ENCODE results near the gene ITPKB. TPM values are rescaled to one million over a fixed set of nuclear protein-coding genes. Genes with fewer than 3 reads are reported as not detected.
A peak's percentile ranks its signal among the peaks of the same experiment; 100 is the strongest.

ITPKB gene
- polyA plus RNA-seq, 1 experiment, result 2.8 TPM

DNA sequence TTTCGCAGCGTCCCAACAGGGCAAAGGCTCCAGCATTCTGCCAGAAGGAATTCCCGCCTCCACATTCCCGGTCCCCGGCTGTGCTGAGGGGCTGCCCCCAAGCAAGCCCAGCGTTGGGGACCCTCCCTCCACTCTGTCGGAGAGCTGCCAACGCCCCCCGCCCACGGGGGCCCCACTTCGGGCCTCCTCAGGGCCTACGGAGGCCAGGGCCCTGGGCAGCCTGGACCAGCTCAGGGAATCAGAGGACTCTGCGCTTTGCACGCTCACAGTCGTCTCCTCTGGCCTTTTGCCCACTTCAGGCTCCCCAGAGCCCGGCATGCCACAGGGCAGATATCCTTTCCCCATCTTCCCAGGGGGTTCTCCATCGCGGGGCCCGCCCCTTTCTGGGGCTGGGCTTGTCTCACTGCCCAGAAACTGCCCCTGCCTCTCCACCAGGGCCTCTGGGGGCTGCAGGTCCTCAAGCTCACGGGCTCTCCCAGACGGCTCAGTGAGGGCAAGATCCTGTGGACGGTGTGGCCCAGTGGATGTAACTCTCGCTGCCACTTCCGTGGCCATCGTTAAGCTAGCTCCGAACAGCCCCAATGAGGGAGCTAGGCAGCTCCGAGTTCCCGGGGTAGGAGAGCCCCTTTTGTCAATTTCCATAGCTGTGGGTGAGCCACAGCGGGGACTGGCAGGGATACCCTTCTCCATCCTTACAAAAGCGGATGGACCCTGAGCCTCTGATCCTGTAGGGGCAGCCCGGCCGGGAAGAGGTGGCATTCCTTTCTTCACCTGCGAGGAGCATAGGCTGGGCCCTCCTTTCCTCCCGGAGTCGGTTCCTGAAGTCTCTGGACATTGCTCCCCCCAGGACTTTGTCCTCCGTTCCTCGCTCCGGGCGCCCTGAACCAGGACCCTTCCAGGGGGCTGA lies 2.8 kb downstream of the ITPKB start:
- POLR2A ChIA-PET, result no interaction called here
- Histone ChIP-seq H3K9me3 (ENCODE audit: control insufficient read depth, insufficient read depth, low read length) (peaks cover 4% of the 10 kb centered on the region; the same call in 1 of the 2 replicates), H3K4me3 (ENCODE audit: low read depth, low read length) (peak overlapping the region; percentile 72; the same call in 1 of the 2 replicates), H3K27me3 (ENCODE audit: control insufficient read depth, insufficient read depth, low read length) (peaks cover 2% of the 10 kb centered on the region), H3K27ac (ENCODE audit: low read depth, low read length) (no peak overlapping the region)
- CTCF ChIA-PET, result no interaction called here
- TF ChIP-seq CTCF (IDR thresholded peaks at IDR 0.05; ENCODE audit: low read depth, low read length), result no peak
- DNase-seq (ENCODE audit: low read depth, low spot score), result no peak

DNA sequence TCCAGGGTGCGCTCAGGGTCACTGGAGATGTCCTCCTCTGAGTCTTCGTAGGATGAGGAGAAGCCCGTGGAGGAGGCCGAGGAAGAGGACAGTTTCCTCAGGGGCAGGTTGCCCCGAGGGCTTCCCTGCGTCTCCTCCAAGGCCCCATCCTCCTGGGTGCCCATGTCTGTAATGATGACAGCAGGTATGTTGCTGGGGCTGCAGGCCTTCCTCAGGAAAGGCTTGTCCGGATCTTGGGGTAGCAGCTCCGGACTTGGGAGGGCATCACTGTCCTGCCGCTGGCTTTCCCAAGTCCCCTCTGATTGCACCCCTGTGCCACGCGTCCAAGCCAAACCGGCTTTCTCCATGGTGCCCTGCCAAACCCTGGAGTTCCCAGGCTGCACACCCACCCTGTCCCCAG lies 3.5 kb downstream of the ITPKB start:
- no peak for DNase-seq (ENCODE audit: low read depth, low spot score)
- TF ChIP-seq CTCF (IDR thresholded peaks at IDR 0.05; ENCODE audit: low read depth, low read length), result no peak
- Histone ChIP-seq H3K27ac (ENCODE audit: low read depth, low read length) (no peak overlapping the region), H3K9me3 (ENCODE audit: control insufficient read depth, insufficient read depth, low read length) (peaks cover 4% of the 10 kb centered on the region; the same call in 1 of the 2 replicates), H3K27me3 (ENCODE audit: control insufficient read depth, insufficient read depth, low read length) (peaks cover 2% of the 10 kb centered on the region), H3K4me3 (ENCODE audit: low read depth, low read length) (no peak overlapping the region)
- CTCF ChIA-PET, result no interaction called here
- POLR2A ChIA-PET, result no interaction called here

DNA sequence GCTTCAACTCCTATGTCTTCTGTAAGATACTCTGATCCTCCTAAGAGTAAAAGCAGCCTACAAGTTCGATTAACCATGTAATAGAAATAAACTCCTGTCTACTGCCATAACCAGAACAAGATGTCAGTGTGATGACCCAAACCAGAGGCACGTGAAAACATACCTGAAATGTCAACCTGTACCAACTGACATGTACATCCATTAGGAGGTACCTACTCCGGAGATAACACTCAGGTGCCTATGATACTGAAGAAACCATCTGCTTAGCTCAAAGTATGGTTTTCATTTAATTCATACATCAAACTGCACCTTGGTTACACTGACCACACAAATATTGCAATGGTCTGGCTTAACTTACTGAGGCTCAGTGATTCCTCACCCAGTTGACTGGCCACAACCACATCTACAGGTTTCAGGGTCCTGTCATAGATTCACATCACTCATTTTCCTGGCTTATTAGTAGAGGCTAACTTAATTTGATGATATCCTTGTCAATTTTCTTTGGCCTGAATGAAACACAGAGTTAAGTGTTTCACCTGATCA lies 4.4 kb downstream of the ITPKB start:
- DNase-seq (ENCODE audit: low read depth, low spot score), result no peak
- no peak for TF ChIP-seq CTCF (IDR thresholded peaks at IDR 0.05; ENCODE audit: low read depth, low read length)
- Histone ChIP-seq H3K4me3 (ENCODE audit: low read depth, low read length) (no peak overlapping the region), H3K27ac (ENCODE audit: low read depth, low read length) (no peak overlapping the region), H3K27me3 (ENCODE audit: control insufficient read depth, insufficient read depth, low read length) (peaks cover 2% of the 10 kb centered on the region), H3K9me3 (ENCODE audit: control insufficient read depth, insufficient read depth, low read length) (peaks cover 4% of the 10 kb centered on the region; the same call in 1 of the 2 replicates)
- ChIA-PET POLR2A (no interaction called here), CTCF (interaction anchor here (0.6 kb wide), 1 partner anchor 66 kb away, joined by 6 read pairs; no protein-coding TSS in a partner anchor)

GRCh38 chr1:226733876-226734275 lies 5.2 kb downstream of the ITPKB start:
- no peak for TF ChIP-seq CTCF (IDR thresholded peaks at IDR 0.05; ENCODE audit: low read depth, low read length)
- POLR2A ChIA-PET, result no interaction called here

DNA sequence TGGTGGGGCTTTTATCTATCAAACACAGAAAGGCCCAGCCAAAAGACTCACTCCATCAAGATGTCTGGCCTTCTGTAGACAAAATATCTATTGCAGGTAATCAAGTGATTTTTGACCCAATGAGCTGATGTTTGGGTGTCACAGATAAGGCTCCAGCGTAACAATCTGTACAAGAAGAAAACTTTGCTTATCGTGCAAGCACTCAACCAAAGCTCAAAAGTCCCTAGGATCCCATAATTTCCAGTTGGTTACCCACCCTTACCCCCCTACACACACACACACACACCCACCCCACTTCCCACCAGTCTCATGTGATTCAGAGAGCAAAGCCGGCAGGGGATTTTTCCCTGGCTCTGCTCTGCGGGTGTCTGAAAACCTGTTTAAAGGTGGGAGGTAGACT lies 5.8 kb downstream of the ITPKB start:
- POLR2A ChIA-PET, result no interaction called here
- Histone ChIP-seq H3K9me3 (ENCODE audit: control insufficient read depth, insufficient read depth, low read length) (peaks cover 4% of the 10 kb centered on the region; the same call in 1 of the 2 replicates), H3K4me3 (ENCODE audit: low read depth, low read length) (no peak overlapping the region), H3K27ac (ENCODE audit: low read depth, low read length) (no peak overlapping the region), H3K27me3 (ENCODE audit: control insufficient read depth, insufficient read depth, low read length) (peaks cover 2% of the 10 kb centered on the region)
- no peak for TF ChIP-seq CTCF (IDR thresholded peaks at IDR 0.05; ENCODE audit: low read depth, low read length)
- CTCF ChIA-PET, result no interaction called here
- no peak for DNase-seq (ENCODE audit: low read depth, low spot score)

More at GRCh38 chr1:226733876-226734275, 5.2 kb downstream of the ITPKB start:
- Histone ChIP-seq H3K9me3 (ENCODE audit: control insufficient read depth, insufficient read depth, low read length) (peaks cover 4% of the 10 kb centered on the region; the same call in 1 of the 2 replicates), H3K4me3 (ENCODE audit: low read depth, low read length) (no peak overlapping the region), H3K27me3 (ENCODE audit: control insufficient read depth, insufficient read depth, low read length) (peaks cover 2% of the 10 kb centered on the region), H3K27ac (ENCODE audit: low read depth, low read length) (no peak overlapping the region)
- CTCF ChIA-PET, result no interaction called here
- no peak for DNase-seq (ENCODE audit: low read depth, low spot score)
